ENCODE data around the gene CALCOCO2. TPM values are rescaled to one million over a fixed set of nuclear protein-coding genes. Genes with fewer than 3 reads are reported as not detected.

The CALCOCO2 gene
- total and polyA plus RNA-seq, 10 of the 15 experiments (the other 5 are each of a cell fraction or from before 2014, with no cell fraction given) = 20.2 to 138 (median 53.1) TPM

GRCh38 chr17:48834973-48835372, 4.1 kb downstream of the CALCOCO2 start (continued):
- TF ChIP-seq REST (IDR thresholded peaks at IDR 0.05; ENCODE audit: low read depth, low read length) (no peak), PML (IDR thresholded peaks at IDR 0.05; ENCODE audit: low read length) (no peak), CREB1 (IDR thresholded peaks at IDR 0.05; ENCODE audit: low read depth) (0 out of 2 replicates have a peak, but pooled peaks have one; percentile 22), TCF3 (IDR thresholded peaks at IDR 0.05; ENCODE audit: borderline replicate concordance, insufficient read depth, low read depth, low read length) (no peak), SP1 (IDR thresholded peaks at IDR 0.05; ENCODE audit: low read depth, low read length) (no peak), ZBTB33 (IDR thresholded peaks at IDR 0.05) (no peak), NRF1 (conservative IDR thresholded peaks at IDR 0.05; ENCODE audit: low read depth, low read length) (no peak), NFIC (IDR thresholded peaks at IDR 0.05; ENCODE audit: low read depth, low read length) (peak; percentile 57; the same call in 1 of the 2 replicates), RAD51 (IDR thresholded peaks at IDR 0.05) (no peak), EED (IDR thresholded peaks at IDR 0.05; ENCODE audit: low read depth) (peak; percentile 91), SREBF2 (IDR thresholded peaks at IDR 0.05; ENCODE audit: low read length) (no peak), TAF1 (IDR thresholded peaks at IDR 0.05; ENCODE audit: borderline replicate concordance, low read depth, low read length) (no peak), GABPA (IDR thresholded peaks at IDR 0.05; ENCODE audit: low read depth) (no peak), FOXK2 (IDR thresholded peaks at IDR 0.05) (no peak), CBX3 (IDR thresholded peaks at IDR 0.05; ENCODE audit: borderline replicate concordance, low read depth) (no peak), SKIL (IDR thresholded peaks at IDR 0.05; ENCODE audit: low read depth, poor library complexity, severe bottlenecking) (peak; percentile 54), ZBED1 (IDR thresholded peaks at IDR 0.05; ENCODE audit: borderline replicate concordance) (no peak), ZNF592 (IDR thresholded peaks at IDR 0.05) (no peak), SUZ12 (IDR thresholded peaks at IDR 0.05; ENCODE audit: unreplicated experiment) (no peak), KDM1A (IDR thresholded peaks at IDR 0.05; ENCODE audit: borderline replicate concordance) (no peak), POLR2A (IDR thresholded peaks at IDR 0.05; ENCODE audit: low read depth, low read length) (no peak), SMAD1 (IDR thresholded peaks at IDR 0.05; ENCODE audit: low read depth, partially characterized antibody) (no peak)
